Activated naive CD8-positive, alpha-beta T cell treated with anti-CD3 and anti-CD28 coated beads, Interleukin-2, amount 10 ng/mL, durations not matched to agents 7 days and 5 days (primary cell): ENCODE measurements around the gene DZANK1. TPM values are rescaled to one million over a fixed set of nuclear protein-coding genes. Genes with fewer than 3 reads are reported as not detected.

Source experiments
- ATAC-seq: fragments of 150-1000 bp; cut with Tn5 transposase; one replicate; pipeline ENCODE4 v1.10.0; 2021; ENCODE audit warnings: low read depth, moderate library complexity
- POLR2A ChIA-PET: fragments of 350-600 bp; sonication (Branson Sonifier 250); formaldehyde crosslinking; loops from one replicate; lab custom pipeline; 2021; ENCODE audit warnings: antibody characterized with exemption; lab: Charles Lee
- DNase-seq: peaks from one replicate; pipeline ENCODE4 v3.0.0; 2021
- H3K27ac Mint-ChIP-seq: one replicate; pipeline ENCODE4 v1.8.0; 2022; ENCODE audit warnings: mild to moderate bottlenecking, mixed read lengths
- H3K27me3 Mint-ChIP-seq: one replicate; pipeline ENCODE4 v1.8.0; 2022; ENCODE audit warnings: mild to moderate bottlenecking, moderate library complexity, mixed read lengths
- H3K36me3 Mint-ChIP-seq: one replicate; pipeline ENCODE4 v1.8.0; 2021; ENCODE audit warnings: mild to moderate bottlenecking, mixed read lengths
- H3K4me1 Mint-ChIP-seq: one replicate; pipeline ENCODE4 v1.8.0; 2021; ENCODE audit warnings: mixed read lengths
- H3K4me3 Mint-ChIP-seq: one replicate; pipeline ENCODE4 v1.8.0; 2022; ENCODE audit warnings: mild to moderate bottlenecking, moderate library complexity, mixed read lengths
- H3K9me3 Mint-ChIP-seq: one replicate; pipeline ENCODE4 v1.8.0; 2021; ENCODE audit warnings: mixed read lengths
- total RNA-seq, 2 experiments: library from RNA; stranded (reverse); gene quantifications; one replicate each; pipeline ENCODE4 v1.2.3, GENCODE V29; 2021

DZANK1 gene
- total RNA-seq, 2 experiments from 2014 or later: 1.8 to 2.2 TPM

DNA sequence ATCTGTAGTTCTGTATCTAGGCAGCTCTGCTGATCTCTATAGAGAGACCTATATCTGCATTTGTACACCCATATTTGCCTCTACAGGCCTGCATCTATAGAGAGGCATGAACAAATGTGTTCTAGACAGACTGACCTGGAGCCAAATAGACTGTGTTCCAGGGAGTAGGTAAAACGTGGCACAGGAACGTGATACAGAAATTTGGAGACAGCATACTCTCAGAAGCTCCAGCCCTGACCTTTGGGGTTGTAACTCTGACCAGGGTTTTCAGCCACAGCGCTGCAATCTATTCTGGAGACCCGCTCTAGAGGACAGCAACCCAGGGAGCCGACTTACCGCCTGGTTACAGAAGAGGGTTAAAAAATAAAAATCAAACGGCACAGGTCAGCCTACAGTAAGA is 29.2 kb upstream of the DZANK1 start:
- POLR2A ChIA-PET: interaction anchor here (0.5 to 4.3 kb wide), 4 partner anchors 12 to 926 kb away, joined by 3 to 64 read pairs (median 11); partner anchors contain the start of genes DZANK1, POLR3F and SEC23B
- ATAC-seq (no peak), DNase-seq (no peak)
- Mint-ChIP-seq H3K27ac (no peak overlapping the region), H3K27me3 (no peaks in the 10 kb centered on the region), H3K4me3 (peak overlapping the region; percentile 97), H3K36me3 (peaks cover 12% of the 10 kb centered on the region), H3K9me3 (no peaks in the 10 kb centered on the region), H3K4me1 (peaks cover 13% of the 10 kb centered on the region)

DNA sequence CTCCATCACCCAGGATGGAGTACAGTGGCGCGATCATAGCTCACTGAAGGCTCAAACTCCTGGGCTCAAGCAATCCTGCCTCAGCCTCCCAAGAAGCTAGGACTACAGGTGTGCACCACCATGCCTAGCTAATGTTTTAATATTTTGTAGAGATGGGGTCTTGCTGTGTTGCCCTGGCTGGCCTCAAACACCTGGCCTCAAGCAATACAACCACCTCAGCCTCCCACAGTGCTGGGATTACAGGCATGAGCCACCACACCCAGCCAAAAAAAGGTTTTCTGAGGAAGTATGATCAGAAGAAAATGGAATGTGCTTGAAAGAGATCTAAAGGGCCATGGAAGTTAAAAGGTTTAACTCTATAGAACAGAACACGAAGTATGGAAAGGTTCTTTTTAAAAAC is 21.5 kb upstream of the DZANK1 start:
- no peaks in the 10 kb centered on the region for H3K27me3 Mint-ChIP-seq
- DNase-seq (no peak), ATAC-seq (no peak)
- no peaks in the 10 kb centered on the region for H3K4me1 Mint-ChIP-seq
- H3K4me3 Mint-ChIP-seq: no peak overlapping the region
- POLR2A ChIA-PET: no interaction called here
- H3K36me3 Mint-ChIP-seq: peaks cover 21% of the 10 kb centered on the region
- no peak overlapping the region for H3K27ac Mint-ChIP-seq
- no peaks in the 10 kb centered on the region for H3K9me3 Mint-ChIP-seq

GRCh38 chr20:18481596-18481995 is 14.8 kb upstream of the DZANK1 start:
- peaks cover 23% of the 10 kb centered on the region for H3K36me3 Mint-ChIP-seq
- DNase-seq (no peak), ATAC-seq (no peak)
- POLR2A ChIA-PET: no interaction called here
- no peaks in the 10 kb centered on the region for H3K9me3 Mint-ChIP-seq
- H3K27ac Mint-ChIP-seq: no peak overlapping the region
- no peaks in the 10 kb centered on the region for H3K4me1 Mint-ChIP-seq
- no peaks in the 10 kb centered on the region for H3K27me3 Mint-ChIP-seq
- H3K4me3 Mint-ChIP-seq: no peak overlapping the region

DNA sequence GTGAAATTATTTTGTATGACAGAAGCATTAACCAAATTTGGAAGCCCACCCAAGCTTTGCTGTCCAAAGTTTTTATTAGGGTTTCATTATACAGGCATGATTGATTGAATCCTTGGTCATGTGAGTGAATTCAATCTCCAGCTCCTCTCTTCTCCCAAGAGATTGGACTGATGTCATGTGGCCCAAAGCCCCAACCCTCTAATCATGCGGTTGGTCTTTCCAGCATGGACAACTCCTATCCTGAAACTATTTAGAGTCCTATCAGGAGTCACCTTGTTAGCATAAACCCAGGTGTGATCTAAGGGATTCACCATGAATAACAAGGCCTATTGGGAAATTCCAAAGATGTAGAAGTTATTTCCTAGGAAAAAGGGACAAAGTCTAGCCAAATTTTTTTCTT is 11.0 kb upstream of the DZANK1 start:
- DNase-seq (no peak), ATAC-seq (no peak)
- POLR2A ChIA-PET: no interaction called here
- Mint-ChIP-seq H3K4me3 (no peak overlapping the region), H3K27ac (no peak overlapping the region), H3K4me1 (no peaks in the 10 kb centered on the region), H3K36me3 (peaks cover 17% of the 10 kb centered on the region), H3K9me3 (no peaks in the 10 kb centered on the region), H3K27me3 (no peaks in the 10 kb centered on the region)

GRCh38 chr20:18477218-18477617 is 10.4 kb upstream of the DZANK1 start:
- H3K4me3 Mint-ChIP-seq: no peak overlapping the region
- no peaks in the 10 kb centered on the region for H3K9me3 Mint-ChIP-seq
- peaks cover 14% of the 10 kb centered on the region for H3K36me3 Mint-ChIP-seq
- no peak overlapping the region for H3K27ac Mint-ChIP-seq
- ATAC-seq: no peak
- H3K4me1 Mint-ChIP-seq: no peaks in the 10 kb centered on the region
- no peaks in the 10 kb centered on the region for H3K27me3 Mint-ChIP-seq
- DNase-seq: no peak
- POLR2A ChIA-PET: no interaction called here

DNA sequence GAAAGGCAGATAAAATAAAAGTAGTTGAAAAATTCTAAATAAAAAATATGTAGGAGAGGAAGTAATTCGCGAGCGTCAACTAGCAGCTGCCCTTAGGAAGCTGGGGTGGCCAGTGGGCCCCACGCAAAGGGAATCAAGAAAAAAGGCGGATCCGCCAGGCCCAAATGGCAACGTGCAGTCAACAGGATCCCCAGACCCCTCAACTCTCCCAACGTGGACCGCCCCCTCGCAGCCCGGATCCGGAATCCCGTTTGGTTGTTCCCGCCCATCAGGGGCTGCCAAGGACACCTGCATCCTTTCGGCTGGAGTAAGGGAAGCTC is 296 bp downstream of the DZANK1 start:
- peak overlapping the region; percentile 99 for H3K4me3 Mint-ChIP-seq
- H3K27ac Mint-ChIP-seq: peak overlapping the region; percentile 92
- POLR2A ChIA-PET: interaction anchor here (0.6 to 4.3 kb wide), 5 partner anchors 30 to 63 kb away, joined by 3 to 33 read pairs (median 5); partner anchors contain the start of genes RBBP9 and SEC23B
- no peak for ATAC-seq
- no peak for DNase-seq
- H3K9me3 Mint-ChIP-seq: no peaks in the 10 kb centered on the region
- H3K4me1 Mint-ChIP-seq: peaks cover 20% of the 10 kb centered on the region
- no peaks in the 10 kb centered on the region for H3K27me3 Mint-ChIP-seq
- no peaks in the 10 kb centered on the region for H3K36me3 Mint-ChIP-seq

GRCh38 chr20:18465536-18466200 is 1.2 kb downstream of the DZANK1 start:
- peaks cover 20% of the 10 kb centered on the region for H3K4me1 Mint-ChIP-seq
- no peaks in the 10 kb centered on the region for H3K9me3 Mint-ChIP-seq
- peak overlapping the region; percentile 99 for H3K4me3 Mint-ChIP-seq
- H3K27ac Mint-ChIP-seq: no peak overlapping the region
- DNase-seq (no peak), ATAC-seq (no peak)
- POLR2A ChIA-PET: interaction anchor here (4.3 kb wide), 1 partner anchor 42 kb away, joined by 33 read pairs; the partner anchor contains the start of gene SEC23B
- H3K27me3 Mint-ChIP-seq: no peaks in the 10 kb centered on the region
- no peaks in the 10 kb centered on the region for H3K36me3 Mint-ChIP-seq

- Mint-ChIP-seq H3K9me3 (no peaks in the 10 kb centered on the region), H3K4me1 (no peaks in the 10 kb centered on the region), H3K27ac (no peak overlapping the region), H3K27me3 (no peaks in the 10 kb centered on the region), H3K36me3 (no peaks in the 10 kb centered on the region), H3K4me3 (no peak overlapping the region)
- POLR2A ChIA-PET: no interaction called here
- ATAC-seq (no peak), DNase-seq (no peak)
Measured at GRCh38 chr20:18456600-18456999, 10.2 kb downstream of the DZANK1 start.

- no peak for DNase-seq
- Mint-ChIP-seq H3K36me3 (no peaks in the 10 kb centered on the region), H3K27ac (no peak overlapping the region), H3K4me1 (no peaks in the 10 kb centered on the region), H3K27me3 (no peaks in the 10 kb centered on the region), H3K9me3 (no peaks in the 10 kb centered on the region), H3K4me3 (no peak overlapping the region)
- no peak for ATAC-seq
- POLR2A ChIA-PET: no interaction called here
Measured at GRCh38 chr20:18443886-18444285, 22.9 kb downstream of the DZANK1 start.

GRCh38 chr20:18440403-18440802 is 26.4 kb downstream of the DZANK1 start:
- ATAC-seq (no peak), DNase-seq (no peak)
- Mint-ChIP-seq H3K4me3 (no peak overlapping the region), H3K27ac (no peak overlapping the region), H3K27me3 (no peaks in the 10 kb centered on the region), H3K4me1 (peaks cover 7% of the 10 kb centered on the region), H3K9me3 (no peaks in the 10 kb centered on the region), H3K36me3 (no peaks in the 10 kb centered on the region)
- POLR2A ChIA-PET: no interaction called here

GRCh38 chr20:18436847-18437246 is 30.0 kb downstream of the DZANK1 start:
- H3K9me3 Mint-ChIP-seq: no peaks in the 10 kb centered on the region
- ATAC-seq (no peak), DNase-seq (no peak)
- H3K27me3 Mint-ChIP-seq: no peaks in the 10 kb centered on the region
- POLR2A ChIA-PET: no interaction called here
- H3K36me3 Mint-ChIP-seq: no peaks in the 10 kb centered on the region
- no peak overlapping the region for H3K4me3 Mint-ChIP-seq
- H3K27ac Mint-ChIP-seq: peak overlapping the region; percentile 62
- peaks cover 7% of the 10 kb centered on the region for H3K4me1 Mint-ChIP-seq

- DNase-seq (no peak), ATAC-seq (no peak)
- H3K27me3 Mint-ChIP-seq: no peaks in the 10 kb centered on the region
- no peaks in the 10 kb centered on the region for H3K9me3 Mint-ChIP-seq
- POLR2A ChIA-PET: no interaction called here
- H3K36me3 Mint-ChIP-seq: no peaks in the 10 kb centered on the region
- H3K27ac Mint-ChIP-seq: no peak overlapping the region
- H3K4me3 Mint-ChIP-seq: no peak overlapping the region
- no peaks in the 10 kb centered on the region for H3K4me1 Mint-ChIP-seq
Measured at GRCh38 chr20:18431206-18431605, 35.6 kb downstream of the DZANK1 start.

GRCh38 chr20:18430172-18430826 is 36.5 kb downstream of the DZANK1 start:
- no peak overlapping the region for H3K4me3 Mint-ChIP-seq
- no peaks in the 10 kb centered on the region for H3K36me3 Mint-ChIP-seq
- H3K9me3 Mint-ChIP-seq: no peaks in the 10 kb centered on the region
- H3K27me3 Mint-ChIP-seq: no peaks in the 10 kb centered on the region
- POLR2A ChIA-PET: no interaction called here
- DNase-seq: no peak
- H3K27ac Mint-ChIP-seq: no peak overlapping the region
- ATAC-seq: no peak
- no peaks in the 10 kb centered on the region for H3K4me1 Mint-ChIP-seq

- Mint-ChIP-seq H3K27me3 (no peaks in the 10 kb centered on the region), H3K4me3 (no peak overlapping the region), H3K36me3 (no peaks in the 10 kb centered on the region), H3K27ac (no peak overlapping the region), H3K4me1 (no peaks in the 10 kb centered on the region), H3K9me3 (no peaks in the 10 kb centered on the region)
- POLR2A ChIA-PET: no interaction called here
- no peak for ATAC-seq
- no peak for DNase-seq
Measured at GRCh38 chr20:18428490-18429173, 38.2 kb downstream of the DZANK1 start.
